Measurements from ENCODE around the gene DYNLT1. TPM values are rescaled to one million over a fixed set of nuclear protein-coding genes. Genes with fewer than 3 reads are reported as not detected.
"Not testable (repeated sequence)": the region's sequence is repeated elsewhere in the genome, so short reads cannot be mapped to it uniquely, and the experiment has no call there.

DYNLT1 gene
- total RNA-seq, 3 donors from 2014 or later, result 57.5 to 67.1 (median 64.9) TPM

DNA sequence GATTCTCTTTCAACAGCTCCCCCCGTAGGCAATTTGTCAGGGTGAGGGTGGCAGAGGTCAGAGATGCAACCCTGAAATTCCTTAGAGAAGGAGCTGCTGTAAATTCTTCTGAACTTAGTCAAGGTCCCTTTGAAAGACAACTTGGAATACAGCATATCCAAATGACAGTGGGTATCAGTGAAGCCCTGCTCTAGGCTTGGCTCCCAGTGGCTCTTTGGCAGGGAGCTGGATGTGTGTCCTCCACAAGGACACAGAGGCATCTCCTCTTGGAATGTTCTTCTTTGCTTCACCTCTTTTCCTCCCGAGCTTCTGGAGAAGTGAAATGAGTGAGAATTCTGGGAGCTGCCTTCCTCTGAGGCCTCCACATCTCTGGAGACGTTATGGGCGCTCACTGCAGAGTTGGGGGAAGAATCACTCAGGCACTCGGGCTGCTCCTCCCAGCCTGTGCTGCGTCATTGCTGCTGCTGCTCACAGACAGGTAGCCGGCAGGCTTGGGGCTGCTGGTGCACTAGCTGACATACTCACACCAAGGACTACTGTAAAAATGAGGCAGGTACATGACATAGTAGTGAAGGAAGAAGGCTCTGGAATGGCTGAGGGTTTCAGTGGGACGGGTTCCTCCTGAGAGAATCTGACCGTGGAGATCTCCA lies 34.1 kb downstream of the DYNLT1 start:
- no peak for DNase-seq
- Mint-ChIP-seq H3K27me3 (ENCODE audit: low read depth) (no peaks in the 10 kb centered on the region), H3K4me3 (no peak overlapping the region), H3K4me1 (ENCODE audit: low read depth) (no peaks in the 10 kb centered on the region), H3K9me3 (no peaks in the 10 kb centered on the region), H3K36me3 (ENCODE audit: insufficient read depth) (peaks cover 48% of the 10 kb centered on the region)
- no peak for ATAC-seq

DNA sequence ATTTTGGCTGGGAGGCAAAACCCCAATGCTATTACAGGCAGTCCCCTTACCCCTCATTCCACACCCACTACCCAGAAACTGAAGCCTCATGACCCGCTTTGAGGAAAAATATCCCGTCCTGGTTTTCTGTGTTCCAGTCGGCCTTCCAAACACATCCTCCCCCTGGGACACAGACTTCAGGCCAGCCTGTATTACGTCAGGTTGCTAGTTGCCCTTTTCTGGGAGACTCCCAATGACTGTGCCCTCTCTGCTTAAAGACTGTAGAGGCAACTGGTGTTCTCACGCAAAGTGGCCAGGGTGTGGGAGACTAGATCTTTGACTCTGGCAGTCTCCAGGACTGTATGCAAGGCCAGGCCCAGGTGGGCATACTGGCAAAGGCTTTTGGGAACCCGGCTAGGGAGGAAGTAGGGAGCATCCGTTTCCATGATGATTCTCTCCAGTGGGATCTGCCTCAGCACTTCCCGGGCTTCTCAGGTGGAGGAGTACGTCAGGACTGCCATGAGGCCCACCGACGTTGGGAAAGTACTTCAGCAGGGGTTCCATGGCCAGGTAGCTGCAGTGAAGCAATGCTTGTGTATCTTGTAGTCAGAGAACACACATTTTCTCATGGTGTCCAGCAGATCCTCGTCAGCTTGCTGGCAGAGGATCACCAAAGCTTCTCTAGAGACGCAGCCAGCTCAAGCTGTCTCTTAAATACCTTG lies 34.9 kb downstream of the DYNLT1 start:
- ATAC-seq, result no peak
- no peaks in the 10 kb centered on the region for H3K9me3 Mint-ChIP-seq
- peaks cover 44% of the 10 kb centered on the region for H3K36me3 Mint-ChIP-seq (ENCODE audit: insufficient read depth)
- H3K4me1 Mint-ChIP-seq (ENCODE audit: low read depth), result no peaks in the 10 kb centered on the region
- no peak overlapping the region for H3K4me3 Mint-ChIP-seq
- no peak for DNase-seq
- no peaks in the 10 kb centered on the region for H3K27me3 Mint-ChIP-seq (ENCODE audit: low read depth)

DNA sequence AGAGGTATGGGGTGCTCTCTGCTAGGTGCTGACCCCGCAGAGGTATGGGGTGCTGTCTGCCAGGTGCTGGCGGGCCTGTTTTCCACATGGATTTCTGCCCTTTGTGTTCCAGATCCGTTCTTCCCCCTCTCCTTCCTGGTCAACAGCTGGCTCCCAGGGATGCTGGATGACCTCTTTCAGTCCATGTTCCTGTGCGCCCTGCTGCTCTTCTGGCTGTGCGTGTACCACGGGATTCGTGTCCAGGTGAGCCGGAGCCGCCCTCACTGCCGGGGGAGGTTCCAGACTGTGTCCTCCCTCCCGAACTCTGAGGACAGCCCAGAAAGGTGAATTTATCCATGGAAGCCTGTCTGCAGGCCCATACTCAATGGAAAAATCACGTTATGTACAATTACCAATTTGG lies 36.3 kb downstream of the DYNLT1 start:
- Mint-ChIP-seq H3K36me3 (ENCODE audit: insufficient read depth) (peaks cover 44% of the 10 kb centered on the region), H3K4me3 (no peak overlapping the region), H3K4me1 (ENCODE audit: low read depth) (no peaks in the 10 kb centered on the region), H3K9me3 (no peaks in the 10 kb centered on the region), H3K27me3 (ENCODE audit: low read depth) (no peaks in the 10 kb centered on the region)
- ATAC-seq, result no peak
- no peak for DNase-seq

DNA sequence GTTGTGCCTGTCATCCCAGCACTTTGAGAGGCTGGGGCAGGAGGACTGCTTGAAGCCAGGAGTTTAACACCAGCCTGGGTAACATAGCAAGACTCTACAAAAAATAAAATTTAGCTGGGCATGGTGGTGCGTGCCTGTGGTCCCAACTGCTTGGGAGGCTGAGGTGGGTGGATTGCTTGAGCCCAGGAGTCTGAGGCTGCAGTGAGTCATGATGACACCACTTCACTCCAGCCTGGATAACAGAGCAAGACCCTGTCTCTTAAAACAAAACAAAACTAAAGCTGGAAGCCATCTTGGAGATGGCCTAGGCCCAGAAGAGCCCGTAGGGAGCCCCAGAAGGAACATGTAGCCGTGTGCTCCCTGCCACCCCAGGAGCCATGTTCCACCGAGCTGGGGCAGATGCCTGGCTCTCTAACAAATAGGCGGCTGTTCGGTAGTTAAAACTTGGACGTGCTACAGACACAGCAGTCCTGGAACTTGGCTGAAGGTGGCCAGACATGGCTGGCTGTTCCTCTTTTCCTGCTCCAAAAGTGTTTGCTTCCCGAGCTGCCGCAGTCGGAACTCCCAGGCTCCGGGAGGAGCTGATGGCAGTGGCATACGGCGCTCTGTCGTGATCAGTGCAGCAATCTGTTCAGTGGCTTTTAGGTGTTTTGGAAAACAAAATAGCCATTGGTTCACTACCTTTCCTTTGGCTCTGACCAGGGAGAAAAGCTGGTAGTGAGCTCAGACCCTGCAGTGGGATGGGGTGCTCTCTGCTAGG lies 37.0 kb downstream of the DYNLT1 start:
- no peak for ATAC-seq
- no peaks in the 10 kb centered on the region for H3K9me3 Mint-ChIP-seq

DNA sequence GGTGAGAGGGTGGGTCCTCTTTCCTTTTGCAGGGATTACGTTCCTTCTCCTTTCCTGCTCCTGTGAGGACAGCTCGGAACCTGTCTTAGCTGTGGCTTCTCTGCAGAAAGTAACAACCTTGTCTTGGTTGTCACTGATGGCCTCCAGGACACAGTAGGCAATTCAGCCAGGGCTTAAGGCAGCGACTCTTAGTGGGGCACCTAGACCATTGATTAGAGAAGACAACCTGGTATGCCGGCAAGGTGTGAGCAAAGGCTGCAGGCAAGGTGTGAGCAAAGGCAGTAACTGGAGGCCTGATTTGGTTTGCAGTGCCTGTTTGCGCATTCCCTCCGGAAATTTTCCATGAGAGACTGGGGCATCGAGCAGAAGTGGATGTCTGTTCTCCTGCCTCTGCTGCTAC lies 37.6 kb downstream of the DYNLT1 start:
- DNase-seq (no peak), ATAC-seq (no peak)
- no peaks in the 10 kb centered on the region for H3K9me3 Mint-ChIP-seq
- H3K4me1 Mint-ChIP-seq (ENCODE audit: low read depth), result no peaks in the 10 kb centered on the region
- H3K4me3 Mint-ChIP-seq, result no peak overlapping the region
- no peaks in the 10 kb centered on the region for H3K27me3 Mint-ChIP-seq (ENCODE audit: low read depth)
- peaks cover 38% of the 10 kb centered on the region for H3K36me3 Mint-ChIP-seq (ENCODE audit: insufficient read depth)

More for the DNA sequence above, 37.0 kb downstream of the DYNLT1 start:
- no peaks in the 10 kb centered on the region for H3K4me1 Mint-ChIP-seq (ENCODE audit: low read depth)
- peaks cover 42% of the 10 kb centered on the region for H3K36me3 Mint-ChIP-seq (ENCODE audit: insufficient read depth)
- H3K27me3 Mint-ChIP-seq (ENCODE audit: low read depth), result no peaks in the 10 kb centered on the region
- no peak for DNase-seq
- H3K4me3 Mint-ChIP-seq, result no peak overlapping the region

DNA sequence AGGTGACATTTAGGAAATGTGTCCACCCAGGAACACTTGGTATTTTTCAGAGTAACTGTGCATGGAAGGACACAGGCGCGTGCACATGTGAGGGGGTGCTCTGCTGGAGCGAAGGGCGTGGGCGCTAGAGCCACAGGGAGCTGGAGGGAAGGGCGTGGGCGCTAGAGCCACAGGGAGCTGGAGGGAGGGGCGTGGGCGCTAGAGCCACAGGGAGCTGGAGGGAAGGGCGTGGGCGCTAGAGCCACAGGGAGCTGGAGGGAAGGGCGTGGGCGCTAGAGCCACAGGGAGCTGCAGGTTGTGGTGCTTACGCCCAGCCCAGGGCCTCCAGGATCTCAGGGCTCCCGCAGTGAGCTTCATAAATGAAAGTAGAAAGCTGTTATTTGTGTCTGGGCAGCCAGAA lies 38.5 kb downstream of the DYNLT1 start:
- not testable (repeated sequence) for DNase-seq; H3K4me1 Mint-ChIP-seq (ENCODE audit: low read depth); H3K27me3 Mint-ChIP-seq (ENCODE audit: low read depth); H3K4me3 Mint-ChIP-seq; ATAC-seq; H3K9me3 Mint-ChIP-seq
- peaks cover 33% of the 10 kb centered on the region for H3K36me3 Mint-ChIP-seq (ENCODE audit: insufficient read depth)

DNA sequence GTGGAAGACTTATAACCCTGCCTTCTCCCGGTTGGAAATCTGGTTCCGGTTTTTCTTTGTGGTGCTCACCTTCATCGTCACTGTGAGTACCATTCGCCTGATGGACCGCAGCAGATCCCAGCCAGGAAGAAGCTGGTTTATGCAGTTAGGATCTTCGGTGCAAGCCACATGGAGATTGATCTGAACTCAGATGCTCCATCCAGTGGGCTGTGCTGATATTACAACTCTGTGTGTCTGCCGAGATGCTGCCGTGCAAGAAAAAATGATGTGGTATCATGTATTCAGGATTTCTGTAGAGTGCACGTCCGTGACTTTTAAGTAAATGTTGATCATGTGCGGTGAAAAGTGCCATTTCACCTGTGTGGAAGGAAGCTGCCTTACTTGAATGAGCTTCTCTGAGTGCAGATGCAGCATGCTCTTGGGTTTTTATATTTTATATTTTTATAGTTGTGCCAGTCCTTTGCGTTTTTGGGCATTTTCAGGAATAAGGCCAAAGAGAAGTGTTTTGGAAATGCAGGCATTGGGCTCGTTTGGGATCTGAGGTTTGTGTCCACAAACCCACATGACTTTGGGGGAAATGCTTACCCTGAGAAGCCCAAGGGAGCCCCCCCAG lies 39.2 kb downstream of the DYNLT1 start:
- Mint-ChIP-seq H3K4me3 (no peak overlapping the region), H3K36me3 (ENCODE audit: insufficient read depth) (peaks cover 28% of the 10 kb centered on the region), H3K27me3 (ENCODE audit: low read depth) (no peaks in the 10 kb centered on the region), H3K4me1 (ENCODE audit: low read depth) (no peaks in the 10 kb centered on the region), H3K9me3 (no peaks in the 10 kb centered on the region)
- DNase-seq (peak; percentile 44), ATAC-seq (no peak)

DNA sequence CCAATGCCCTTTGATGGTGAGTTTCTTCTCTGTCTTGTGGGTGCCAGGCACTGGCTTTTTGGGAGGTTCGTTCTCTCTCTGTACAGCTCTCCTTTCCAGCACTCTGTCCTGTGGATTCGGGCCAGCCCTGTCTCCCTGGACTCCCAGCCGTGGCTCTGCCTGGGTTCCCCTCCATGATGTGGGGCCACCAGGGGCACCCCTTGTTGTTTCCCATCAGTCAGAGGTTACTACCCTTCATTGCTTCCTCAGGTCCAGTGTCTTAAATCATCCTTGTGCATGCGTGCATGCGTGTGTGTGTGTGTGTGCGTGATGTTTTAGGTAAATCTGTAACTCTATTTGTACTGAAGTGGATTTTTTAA lies 40.5 kb downstream of the DYNLT1 start:
- no peaks in the 10 kb centered on the region for H3K4me1 Mint-ChIP-seq (ENCODE audit: low read depth)
- peaks cover 25% of the 10 kb centered on the region for H3K36me3 Mint-ChIP-seq (ENCODE audit: insufficient read depth)

DNA sequence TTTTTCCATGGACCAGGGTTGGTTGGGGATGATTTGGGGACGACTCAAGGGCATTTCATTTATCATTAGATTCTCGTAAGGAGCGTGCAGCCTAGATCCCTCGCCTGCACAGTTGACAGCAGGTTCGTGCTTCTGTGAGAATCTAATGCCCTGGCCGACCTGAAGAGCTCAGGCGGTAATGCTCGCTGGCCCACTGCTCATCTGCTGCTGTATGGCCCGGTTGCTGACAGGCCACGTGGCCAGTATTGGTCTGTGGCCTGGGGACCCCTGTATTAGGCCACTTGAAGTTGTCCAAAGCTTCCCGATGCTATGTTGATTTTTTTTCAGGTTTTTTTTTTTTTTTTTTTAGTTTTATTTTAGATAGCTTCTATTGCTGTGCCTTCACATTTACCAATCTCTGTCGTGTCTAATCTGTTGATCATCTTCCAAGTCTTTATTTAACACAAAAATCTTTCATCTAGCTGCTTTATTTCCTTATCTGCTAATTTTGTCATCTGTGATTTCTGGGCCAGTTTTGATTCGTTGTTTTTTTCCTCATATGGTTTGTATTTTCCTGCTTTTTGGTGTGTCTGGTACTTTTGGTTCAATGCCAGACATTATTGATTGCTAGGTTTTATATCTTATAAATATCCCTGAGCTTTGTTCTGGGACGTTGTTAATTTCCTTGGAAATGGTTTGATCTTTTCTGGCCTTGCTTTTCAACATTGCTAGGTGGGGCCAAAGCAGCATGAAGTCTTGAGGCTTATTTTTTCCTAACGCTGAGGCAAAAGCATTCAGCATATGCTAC lies 41.1 kb downstream of the DYNLT1 start:
- peaks cover 26% of the 10 kb centered on the region for H3K36me3 Mint-ChIP-seq (ENCODE audit: insufficient read depth)

More for the DNA sequence above, 40.5 kb downstream of the DYNLT1 start:
- no peaks in the 10 kb centered on the region for H3K27me3 Mint-ChIP-seq (ENCODE audit: low read depth)
- no peak overlapping the region for H3K4me3 Mint-ChIP-seq
- DNase-seq (no peak), ATAC-seq (no peak)
- no peaks in the 10 kb centered on the region for H3K9me3 Mint-ChIP-seq

DNA sequence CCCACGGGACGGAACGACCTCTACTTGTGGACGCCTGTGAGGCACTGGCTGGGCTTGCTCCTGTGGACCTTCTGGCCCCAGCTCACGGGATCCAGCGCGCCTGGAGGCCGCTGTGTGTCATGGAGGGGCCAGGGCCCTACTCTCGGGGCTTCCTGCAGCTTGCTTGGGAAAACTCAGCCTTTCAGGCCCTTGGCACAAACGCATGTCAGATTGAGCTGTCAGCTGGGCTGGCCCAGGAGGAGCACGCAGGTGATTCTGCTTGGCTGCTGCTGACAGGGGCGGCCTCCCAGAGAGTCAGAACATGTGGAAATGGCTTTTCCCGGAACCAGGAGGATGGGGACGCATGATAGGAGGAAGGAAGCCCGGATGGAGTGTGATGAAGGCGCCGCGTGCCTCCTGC lies 44.9 kb downstream of the DYNLT1 start:
- no peaks in the 10 kb centered on the region for H3K9me3 Mint-ChIP-seq
- no peak for DNase-seq
- H3K4me3 Mint-ChIP-seq, result no peak overlapping the region
- H3K36me3 Mint-ChIP-seq (ENCODE audit: insufficient read depth), result peaks cover 36% of the 10 kb centered on the region
- H3K27me3 Mint-ChIP-seq (ENCODE audit: low read depth), result no peaks in the 10 kb centered on the region
- no peak for ATAC-seq
- H3K4me1 Mint-ChIP-seq (ENCODE audit: low read depth), result no peaks in the 10 kb centered on the region

More for the DNA sequence above, 41.1 kb downstream of the DYNLT1 start:
- DNase-seq (no peak), ATAC-seq (no peak)
- H3K4me3 Mint-ChIP-seq, result no peak overlapping the region
- no peaks in the 10 kb centered on the region for H3K9me3 Mint-ChIP-seq
- no peaks in the 10 kb centered on the region for H3K4me1 Mint-ChIP-seq (ENCODE audit: low read depth)
- no peaks in the 10 kb centered on the region for H3K27me3 Mint-ChIP-seq (ENCODE audit: low read depth)

DNA sequence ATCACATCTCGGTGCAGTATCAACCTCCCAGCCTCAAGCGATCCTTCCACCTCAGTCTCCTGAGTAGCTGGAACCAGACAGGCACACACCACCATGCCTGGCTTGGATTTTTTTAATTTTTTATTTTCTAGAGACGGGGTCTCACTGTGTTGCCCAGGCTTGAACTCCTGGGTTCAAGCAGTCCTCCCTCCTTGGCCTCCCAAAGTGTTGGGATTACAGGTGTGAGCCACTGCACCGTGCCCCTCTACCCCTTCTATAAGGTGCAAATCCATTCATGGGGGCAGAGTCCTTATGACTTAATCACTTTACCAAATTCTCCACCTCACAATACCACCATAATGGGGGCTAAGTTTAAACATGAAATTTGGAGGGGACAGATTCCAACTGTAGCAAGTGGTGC lies 47.0 kb downstream of the DYNLT1 start:
- Mint-ChIP-seq H3K27me3 (ENCODE audit: low read depth) (no peaks in the 10 kb centered on the region), H3K4me1 (ENCODE audit: low read depth) (no peaks in the 10 kb centered on the region), H3K4me3 (no peak overlapping the region), H3K9me3 (no peaks in the 10 kb centered on the region), H3K36me3 (ENCODE audit: insufficient read depth) (peaks cover 36% of the 10 kb centered on the region)
- no peak for DNase-seq
- ATAC-seq, result no peak

DNA sequence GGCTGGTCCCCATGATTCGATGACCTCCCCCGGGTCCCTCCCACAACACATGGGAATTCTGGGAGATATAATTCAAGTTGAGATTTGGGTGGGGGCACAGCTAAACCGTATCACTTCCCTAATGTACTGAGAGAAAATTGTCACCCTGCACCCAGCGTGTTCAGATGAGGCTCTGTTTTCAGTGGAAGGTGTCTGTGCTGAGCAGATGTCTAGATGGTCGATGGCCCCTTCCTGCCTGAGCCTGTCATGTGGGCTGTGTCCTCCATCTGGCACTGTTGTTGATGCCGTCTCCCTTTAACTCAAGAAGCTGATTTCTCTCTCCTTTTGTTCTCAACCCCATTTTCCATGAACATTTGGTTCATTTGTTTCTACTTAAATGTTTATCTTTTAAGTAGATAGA lies 47.7 kb downstream of the DYNLT1 start:
- ATAC-seq (no peak), DNase-seq (no peak)
- H3K9me3 Mint-ChIP-seq, result no peaks in the 10 kb centered on the region
- H3K4me3 Mint-ChIP-seq, result no peak overlapping the region
- H3K27me3 Mint-ChIP-seq (ENCODE audit: low read depth), result no peaks in the 10 kb centered on the region
- H3K4me1 Mint-ChIP-seq (ENCODE audit: low read depth), result no peaks in the 10 kb centered on the region
- peaks cover 35% of the 10 kb centered on the region for H3K36me3 Mint-ChIP-seq (ENCODE audit: insufficient read depth)

DNA sequence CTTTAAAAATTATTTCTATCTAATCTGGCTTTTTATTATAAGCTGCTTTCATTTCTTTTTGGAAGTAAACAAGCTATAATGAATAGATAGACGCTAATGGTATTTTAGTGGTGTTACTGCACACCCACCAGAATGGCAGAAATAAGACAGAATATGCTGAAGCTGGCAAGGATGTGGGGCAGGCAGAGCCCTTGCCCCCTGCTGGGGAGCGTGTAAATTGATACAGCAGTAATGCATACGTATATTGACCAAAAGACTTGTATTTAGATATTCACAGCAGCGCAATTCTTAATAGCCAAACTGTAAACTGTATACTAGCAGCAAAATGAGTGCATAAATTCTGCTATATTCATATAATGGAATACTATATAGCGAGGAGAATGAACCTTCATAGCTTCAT lies 49.3 kb downstream of the DYNLT1 start:
- Mint-ChIP-seq H3K4me1 (ENCODE audit: low read depth) (no peaks in the 10 kb centered on the region), H3K27me3 (ENCODE audit: low read depth) (no peaks in the 10 kb centered on the region), H3K36me3 (ENCODE audit: insufficient read depth) (peaks cover 48% of the 10 kb centered on the region), H3K9me3 (no peaks in the 10 kb centered on the region), H3K4me3 (no peak overlapping the region)
- DNase-seq (no peak), ATAC-seq (no peak)

DNA sequence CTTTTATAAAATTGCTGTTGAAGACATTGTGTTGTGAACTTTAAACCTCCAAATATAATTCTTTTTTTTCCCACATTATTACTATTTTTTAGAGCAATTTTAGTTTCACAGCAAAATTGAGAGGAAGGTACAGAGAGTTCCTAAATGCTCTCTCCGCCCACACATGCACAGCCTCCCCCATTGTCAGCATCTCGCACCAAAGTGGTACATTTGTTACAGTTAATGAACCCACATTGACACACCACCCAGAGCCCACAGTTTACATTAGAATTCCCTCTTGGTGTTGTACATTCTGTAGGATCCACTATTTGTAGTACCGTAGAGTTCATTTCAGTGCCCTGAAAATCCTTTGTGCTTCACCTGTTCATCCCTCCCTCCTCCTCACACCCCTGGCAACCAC lies 50.9 kb downstream of the DYNLT1 start:
- no peak overlapping the region for H3K4me3 Mint-ChIP-seq
- no peak for DNase-seq
- no peak for ATAC-seq
- peaks cover 47% of the 10 kb centered on the region for H3K36me3 Mint-ChIP-seq (ENCODE audit: insufficient read depth)
- H3K4me1 Mint-ChIP-seq (ENCODE audit: low read depth), result no peaks in the 10 kb centered on the region
- H3K9me3 Mint-ChIP-seq, result no peaks in the 10 kb centered on the region
- no peaks in the 10 kb centered on the region for H3K27me3 Mint-ChIP-seq (ENCODE audit: low read depth)

Data from activated T-cell treated with anti-CD3 and anti-CD28 coated beads, Interleukin-2, amount 50 U/mL, for 4 hours (primary cell).